HepG2 (cell line): ENCODE data around the gene ACSS2. TPM values are rescaled to one million over a fixed set of nuclear protein-coding genes. Genes with fewer than 3 reads are reported as not detected.

Source experiments
- BCL6 ChIP-seq: IDR thresholded peaks from 2 replicates; pipeline ENCODE4 v1.6.1; 2016; ENCODE audit warnings: missing genetic modification reagents, missing compliant biosample characterization
- FOSL1 ChIP-seq: sonication (generic); formaldehyde crosslinking; IDR thresholded peaks from 2 replicates; pipeline ENCODE4 v1.9.0; 2021; ENCODE audit warnings: missing genetic modification reagents, borderline replicate concordance
- HOXD1 ChIP-seq: sonication (generic); formaldehyde crosslinking; IDR thresholded peaks from 2 replicates; pipeline ENCODE4 v1.5.0; 2020; ENCODE audit warnings: missing genetic modification reagents
- NCOA2 ChIP-seq: sonication (generic); formaldehyde crosslinking; IDR thresholded peaks from 2 replicates; pipeline ENCODE4 v1.8.0; 2022; ENCODE audit warnings: inconsistent platforms
- NFYB ChIP-seq: sonication (generic); formaldehyde crosslinking; IDR thresholded peaks from 2 replicates; pipeline ENCODE4 v1.4.0; 2020; ENCODE audit warnings: missing genetic modification reagents
- PAX8 ChIP-seq: sonication (generic); formaldehyde crosslinking; IDR thresholded peaks from 2 replicates; pipeline ENCODE4 v1.8.0; 2022; ENCODE audit warnings: mild to moderate bottlenecking, missing genetic modification reagents, borderline replicate concordance
- TBX2 ChIP-seq: sonication (generic); formaldehyde crosslinking; IDR thresholded peaks from 2 replicates; pipeline ENCODE4 v1.5.0; 2020; ENCODE audit warnings: missing genetic modification reagents, mild to moderate bottlenecking, borderline replicate concordance
- ZEB1 ChIP-seq: IDR thresholded peaks from 2 replicates; pipeline ENCODE4 v1.6.1; 2012; ENCODE audit warnings: mild to moderate bottlenecking, low read depth, inconsistent platforms; ENCODE audit not compliant: insufficient replicate concordance
- ZFY ChIP-seq: sonication (generic); formaldehyde crosslinking; IDR thresholded peaks from 2 replicates; pipeline ENCODE4 v1.4.0; 2020; ENCODE audit warnings: missing genetic modification reagents
- ZMYM2 ChIP-seq: sonication (generic); formaldehyde crosslinking; IDR thresholded peaks from 2 replicates; pipeline ENCODE4 v1.8.0; 2022; ENCODE audit warnings: mild to moderate bottlenecking, missing genetic modification reagents
- ZNF329 ChIP-seq: sonication (generic); formaldehyde crosslinking; IDR thresholded peaks from 2 replicates; pipeline ENCODE4 v1.9.0; 2021; ENCODE audit warnings: low read depth, mild to moderate bottlenecking, missing genetic modification reagents
- ZNF558 ChIP-seq: sonication (generic); formaldehyde crosslinking; IDR thresholded peaks from 2 replicates; pipeline ENCODE4 v1.9.0; 2022; ENCODE audit warnings: mild to moderate bottlenecking, missing genetic modification reagents, borderline replicate concordance
- ZNF567 ChIP-seq: sonication (generic); formaldehyde crosslinking; IDR thresholded peaks from 2 replicates; pipeline ENCODE4 v1.8.1; 2023; ENCODE audit warnings: mild to moderate bottlenecking, missing genetic modification reagents, borderline replicate concordance
- ZNF652 ChIP-seq: IDR thresholded peaks from 2 replicates; pipeline ENCODE4 v1.6.1; 2016; ENCODE audit warnings: low read depth, borderline replicate concordance
- ZNF720 ChIP-seq: sonication (generic); formaldehyde crosslinking; IDR thresholded peaks from 2 replicates; pipeline ENCODE4 v1.4.0; 2020; ENCODE audit warnings: missing genetic modification reagents
- ZSCAN9 ChIP-seq: IDR thresholded peaks from 2 replicates; pipeline ENCODE4 v1.6.1; 2016; ENCODE audit warnings: borderline replicate concordance
- polyA plus RNA-seq, 8 experiments: library from polyadenylated mRNA; depleted of rRNA in 3 of 8; stranded (reverse) in 7 of 8; unstranded in 1 of 8; fragments of >200 nt; fragmentation: Illumina TruSeq in 4 of 8; extraction: Trizol in 4 of 8; gene quantifications; 2 replicates each; pipeline versions ENCODE4 v1.2.1 to v1.2.3, GENCODE V29; 2011 to 2016; ENCODE audit warnings: low read depth in 4 of 8, missing spikeins in 1 of 8, mixed read lengths in 1 of 8; ENCODE audit not compliant: insufficient read depth in 1 of 8
- total RNA-seq, 5 experiments: library from RNA; depleted of rRNA; stranded (reverse); fragments of >200 nt; fragmentation: Illumina TruSeq; extraction: Trizol; gene quantifications; 2 replicates each; pipeline ENCODE4 v1.2.3, GENCODE V29; 2016; ENCODE audit warnings: low read depth in 1 of 5
- TF ChIP-seq, protein P1 (sequence below): sonication (generic); formaldehyde crosslinking; IDR thresholded peaks from 2 replicates; pipeline ENCODE4 v1.4.0; 2020; ENCODE audit warnings: missing genetic modification reagents
- TF ChIP-seq, protein P2 (sequence below): sonication (generic); formaldehyde crosslinking; IDR thresholded peaks from 2 replicates; pipeline ENCODE4 v1.8.0; 2022; ENCODE audit warnings: mild to moderate bottlenecking, missing genetic modification reagents, moderate library complexity
- TF ChIP-seq, protein P3 (sequence below): sonication (generic); formaldehyde crosslinking; IDR thresholded peaks from 2 replicates; pipeline ENCODE4 v1.9.0; 2021; ENCODE audit warnings: missing genetic modification reagents, borderline replicate concordance
- TF ChIP-seq, protein P4 (sequence below): IDR thresholded peaks from 2 replicates; pipeline ENCODE4 v1.6.1; 2016; ENCODE audit warnings: missing compliant biosample characterization, missing genetic modification reagents, borderline replicate concordance

Gene ACSS2
- total and polyA plus RNA-seq, 2 of the 13 experiments (the other 11 are each of a cell fraction or from before 2014, with no cell fraction given), result 72.8 to 89.7 TPM

DNA sequence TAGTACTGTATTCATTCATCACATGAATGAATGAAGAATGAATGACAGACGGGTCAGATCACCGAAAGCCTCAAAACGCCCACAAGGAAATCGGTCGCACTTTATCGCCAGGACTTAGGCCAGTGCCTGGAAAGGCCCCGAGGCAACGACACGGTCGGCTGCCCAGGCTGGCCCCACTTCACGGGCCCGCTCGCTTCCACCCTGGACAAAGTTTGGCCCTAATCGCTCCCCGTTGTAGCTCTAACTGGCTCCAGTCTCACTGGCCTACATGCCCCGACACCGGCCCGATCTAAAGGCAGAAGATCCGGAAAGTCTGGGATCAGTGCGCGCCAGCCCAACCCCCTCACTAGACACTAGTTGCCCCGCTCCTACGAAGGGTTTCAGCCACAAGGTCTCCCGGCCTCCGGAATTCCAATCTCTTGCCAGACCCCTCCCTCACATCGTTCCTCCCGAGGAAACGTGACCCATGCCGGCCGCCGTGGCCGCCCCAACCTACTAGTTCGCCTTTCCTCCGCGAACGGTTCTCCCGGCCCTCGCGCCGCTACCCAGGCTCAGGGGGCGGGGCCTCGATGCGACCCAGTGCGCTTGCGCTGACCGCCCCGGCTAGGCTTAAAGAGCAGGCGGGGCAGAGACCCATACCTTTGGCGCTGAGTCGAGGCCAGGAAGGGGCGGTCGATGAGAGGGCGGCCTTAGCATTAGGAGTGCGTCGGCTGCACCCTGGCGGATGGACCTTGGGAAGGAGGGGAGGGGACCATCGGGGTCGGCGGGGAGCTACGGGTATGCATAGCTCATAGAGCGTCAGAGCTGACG lies 79.0 kb downstream of the ACSS2 start, which contains the start of the genes GSS and MYH7B (continued):
- TF ChIP-seq, protein P1, sequence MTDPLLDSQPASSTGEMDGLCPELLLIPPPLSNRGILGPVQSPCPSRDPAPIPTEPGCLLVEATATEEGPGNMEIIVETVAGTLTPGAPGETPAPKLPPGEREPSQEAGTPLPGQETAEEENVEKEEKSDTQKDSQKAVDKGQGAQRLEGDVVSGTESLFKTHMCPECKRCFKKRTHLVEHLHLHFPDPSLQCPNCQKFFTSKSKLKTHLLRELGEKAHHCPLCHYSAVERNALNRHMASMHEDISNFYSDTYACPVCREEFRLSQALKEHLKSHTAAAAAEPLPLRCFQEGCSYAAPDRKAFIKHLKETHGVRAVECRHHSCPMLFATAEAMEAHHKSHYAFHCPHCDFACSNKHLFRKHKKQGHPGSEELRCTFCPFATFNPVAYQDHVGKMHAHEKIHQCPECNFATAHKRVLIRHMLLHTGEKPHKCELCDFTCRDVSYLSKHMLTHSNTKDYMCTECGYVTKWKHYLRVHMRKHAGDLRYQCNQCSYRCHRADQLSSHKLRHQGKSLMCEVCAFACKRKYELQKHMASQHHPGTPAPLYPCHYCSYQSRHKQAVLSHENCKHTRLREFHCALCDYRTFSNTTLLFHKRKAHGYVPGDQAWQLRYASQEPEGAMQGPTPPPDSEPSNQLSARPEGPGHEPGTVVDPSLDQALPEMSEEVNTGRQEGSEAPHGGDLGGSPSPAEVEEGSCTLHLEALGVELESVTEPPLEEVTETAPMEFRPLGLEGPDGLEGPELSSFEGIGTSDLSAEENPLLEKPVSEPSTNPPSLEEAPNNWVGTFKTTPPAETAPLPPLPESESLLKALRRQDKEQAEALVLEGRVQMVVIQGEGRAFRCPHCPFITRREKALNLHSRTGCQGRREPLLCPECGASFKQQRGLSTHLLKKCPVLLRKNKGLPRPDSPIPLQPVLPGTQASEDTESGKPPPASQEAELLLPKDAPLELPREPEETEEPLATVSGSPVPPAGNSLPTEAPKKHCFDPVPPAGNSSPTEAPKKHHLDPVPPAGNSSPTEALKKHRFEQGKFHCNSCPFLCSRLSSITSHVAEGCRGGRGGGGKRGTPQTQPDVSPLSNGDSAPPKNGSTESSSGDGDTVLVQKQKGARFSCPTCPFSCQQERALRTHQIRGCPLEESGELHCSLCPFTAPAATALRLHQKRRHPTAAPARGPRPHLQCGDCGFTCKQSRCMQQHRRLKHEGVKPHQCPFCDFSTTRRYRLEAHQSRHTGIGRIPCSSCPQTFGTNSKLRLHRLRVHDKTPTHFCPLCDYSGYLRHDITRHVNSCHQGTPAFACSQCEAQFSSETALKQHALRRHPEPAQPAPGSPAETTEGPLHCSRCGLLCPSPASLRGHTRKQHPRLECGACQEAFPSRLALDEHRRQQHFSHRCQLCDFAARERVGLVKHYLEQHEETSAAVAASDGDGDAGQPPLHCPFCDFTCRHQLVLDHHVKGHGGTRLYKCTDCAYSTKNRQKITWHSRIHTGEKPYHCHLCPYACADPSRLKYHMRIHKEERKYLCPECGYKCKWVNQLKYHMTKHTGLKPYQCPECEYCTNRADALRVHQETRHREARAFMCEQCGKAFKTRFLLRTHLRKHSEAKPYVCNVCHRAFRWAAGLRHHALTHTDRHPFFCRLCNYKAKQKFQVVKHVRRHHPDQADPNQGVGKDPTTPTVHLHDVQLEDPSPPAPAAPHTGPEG (CRISPR knock-in tag), result peak; percentile 94
- TF ChIP-seq PAX8, result peak; percentile 98
- TF ChIP-seq ZEB1, result peak; percentile 57
- no peak; the same call in 1 of the 2 replicates for TF ChIP-seq ZNF329
- no peak for TF ChIP-seq FOSL1 (CRISPR knock-in tag)
- TF ChIP-seq BCL6 (CRISPR knock-in tag), result peak; percentile 76
- TF ChIP-seq, protein P2, sequence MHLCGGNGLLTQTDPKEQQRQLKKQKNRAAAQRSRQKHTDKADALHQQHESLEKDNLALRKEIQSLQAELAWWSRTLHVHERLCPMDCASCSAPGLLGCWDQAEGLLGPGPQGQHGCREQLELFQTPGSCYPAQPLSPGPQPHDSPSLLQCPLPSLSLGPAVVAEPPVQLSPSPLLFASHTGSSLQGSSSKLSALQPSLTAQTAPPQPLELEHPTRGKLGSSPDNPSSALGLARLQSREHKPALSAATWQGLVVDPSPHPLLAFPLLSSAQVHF, result peak; percentile 89; the same call in 1 of the 2 replicates
- peak; percentile 97 for TF ChIP-seq ZNF567
- no peak; the same call in 1 of the 2 replicates for TF ChIP-seq NFYB
- TF ChIP-seq, protein P3, sequence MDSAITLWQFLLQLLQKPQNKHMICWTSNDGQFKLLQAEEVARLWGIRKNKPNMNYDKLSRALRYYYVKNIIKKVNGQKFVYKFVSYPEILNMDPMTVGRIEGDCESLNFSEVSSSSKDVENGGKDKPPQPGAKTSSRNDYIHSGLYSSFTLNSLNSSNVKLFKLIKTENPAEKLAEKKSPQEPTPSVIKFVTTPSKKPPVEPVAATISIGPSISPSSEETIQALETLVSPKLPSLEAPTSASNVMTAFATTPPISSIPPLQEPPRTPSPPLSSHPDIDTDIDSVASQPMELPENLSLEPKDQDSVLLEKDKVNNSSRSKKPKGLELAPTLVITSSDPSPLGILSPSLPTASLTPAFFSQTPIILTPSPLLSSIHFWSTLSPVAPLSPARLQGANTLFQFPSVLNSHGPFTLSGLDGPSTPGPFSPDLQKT (CRISPR knock-in tag), result no peak
- TF ChIP-seq ZFY (CRISPR knock-in tag), result peak; percentile 98
- no peak; the same call in none of the 2 replicates for TF ChIP-seq ZMYM2
- peak; percentile 96; the same call in 1 of the 2 replicates for TF ChIP-seq ZNF558 (CRISPR knock-in tag)
- no peak for TF ChIP-seq ZNF720 (CRISPR knock-in tag)
- no peak; the same call in 1 of the 2 replicates for TF ChIP-seq ZNF652 (CRISPR knock-in tag)
- peak; percentile 97 for TF ChIP-seq TBX2 (CRISPR knock-in tag)
- peak; percentile 71 for TF ChIP-seq NCOA2 (CRISPR knock-in tag)
- TF ChIP-seq, protein P4, sequence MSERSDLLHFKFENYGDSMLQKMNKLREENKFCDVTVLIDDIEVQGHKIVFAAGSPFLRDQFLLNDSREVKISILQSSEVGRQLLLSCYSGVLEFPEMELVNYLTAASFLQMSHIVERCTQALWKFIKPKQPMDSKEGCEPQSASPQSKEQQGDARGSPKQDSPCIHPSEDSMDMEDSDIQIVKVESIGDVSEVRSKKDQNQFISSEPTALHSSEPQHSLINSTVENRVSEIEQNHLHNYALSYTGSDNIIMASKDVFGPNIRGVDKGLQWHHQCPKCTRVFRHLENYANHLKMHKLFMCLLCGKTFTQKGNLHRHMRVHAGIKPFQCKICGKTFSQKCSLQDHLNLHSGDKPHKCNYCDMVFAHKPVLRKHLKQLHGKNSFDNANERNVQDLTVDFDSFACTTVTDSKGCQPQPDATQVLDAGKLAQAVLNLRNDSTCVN (CRISPR knock-in tag), result no peak; the same call in none of the 2 replicates
- TF ChIP-seq HOXD1 (CRISPR knock-in tag), result peak; percentile 91
- peak; percentile 88 for TF ChIP-seq ZSCAN9 (CRISPR knock-in tag)
